Ovary (tissue), 9 donors: ENCODE measurements around the gene MMD. TPM values are rescaled to one million over a fixed set of nuclear protein-coding genes. Genes with fewer than 3 reads are reported as not detected.
"Not testable (repeated sequence)": the region's sequence is repeated elsewhere in the genome, so short reads cannot be mapped to it uniquely, and the experiment has no call there.

ENCODE experiments used
- DNase-seq, 5 donors: peaks; one replicate each; pipeline ENCODE4 v3.0.0-alpha.2; 2019 to 2020
- H3K27ac ChIP-seq, 2 donors: fragments of 200-600 bp; one replicate each; pipeline versions ENCODE4 v1.5.1 to v1.8.0; 2019 to 2022
- H3K27me3 ChIP-seq: fragments of 200-600 bp; one replicate; pipeline ENCODE4 v1.8.0; 2022
- H3K36me3 ChIP-seq: fragments of 200-600 bp; sonication (generic); one replicate; pipeline ENCODE4 v1.5.1; 2019
- H3K4me1 ChIP-seq: one replicate; pipeline ENCODE4 v1.8.1; 2013; ENCODE audit warnings: mild to moderate bottlenecking, moderate library complexity; ENCODE audit not compliant: insufficient read depth
- H3K4me3 ChIP-seq: fragments of 200-600 bp; sonication (generic); one replicate; pipeline ENCODE4 v1.5.1; 2017
- H3K9me3 ChIP-seq, 2 donors: fragments of 200-600 bp in 1 of 2; sonication (generic) in 1 of 2; one replicate each; pipeline versions ENCODE4 v1.5.1 to v1.8.1; 2013 to 2019; ENCODE audit warnings: mild to moderate bottlenecking in 1 of 2, moderate library complexity in 1 of 2
- CTCF ChIP-seq, 3 donors: fragments of 450-650 bp in 2 of 3; fragments of 200-600 bp in 1 of 3; IDR thresholded peaks; one replicate each; pipeline versions ENCODE4 v1.5.1 to v1.8.0; 2016 to 2022; ENCODE audit warnings: antibody characterized with exemption in 3 of 3, mild to moderate bottlenecking in 1 of 3
- EP300 ChIP-seq: sonication (generic); formaldehyde crosslinking; IDR thresholded peaks from one replicate; pipeline ENCODE4 v1.6.1; 2017; ENCODE audit warnings: antibody characterized with exemption
- POLR2A ChIP-seq: fragments of 450-650 bp; IDR thresholded peaks from one replicate; pipeline ENCODE4 v1.6.1; 2017; ENCODE audit warnings: antibody characterized with exemption, mild to moderate bottlenecking, moderate library complexity
- WGBS, 3 donors: extraction: QIAGEN DNeasy Blood & Tissue Kit in 1 of 3; methylation state at CpG; one replicate each; pipeline versions ENCODE4 v1.1.5 to v1.1.7; 2013 to 2017; 5-methylcytosine and 5-hydroxymethylcytosine counted together
- intact Hi-C, 4 donors: fragments of 100-400 bp; cut with DNase I; formaldehyde crosslinking; loops; one replicate each; pipeline versions ENCODE4 v1.11.0 to v1.15.1; 2022 to 2023
- polyA plus RNA-seq, 2 donors: library from polyadenylated mRNA; stranded (reverse); fragments of 200-250 nt in 1 of 2; fragments of 350-450 nt in 1 of 2; fragmentation: Illumina TruSeq in 1 of 2; extraction: RNeasy Lipid Tissue Mini Kit (QIAGEN cat#74804) in 1 of 2; gene quantifications; one replicate each; pipeline ENCODE4 v1.2.3, GENCODE V29; 2013 to 2014
- total RNA-seq, 7 donors: library from RNA; depleted of rRNA in 2 of 7; stranded (reverse); fragments of >200 nt in 2 of 7; fragmentation: NEBNext Ultra II Directional in 3 of 7; extraction: Animal tissue kit (Norgen Biotek cat#: 25700) in 3 of 7; gene quantifications; one replicate each; pipeline versions ENCODE4 v1.1.0 to v1.2.4, GENCODE V29; 2016 to 2023
- donor health status: DM: no; HTN: no; CAD: no; lungs with moderate emphysema.
- donor health status: DM: no; HTN: no; CAD: no.
- donor health status: Bipolar disorder and iron deficiency.
- donor health status: DM: yes; HTN: yes; CAD: no.
- donor health status: DM: no; HTN: no; CAD: no.
- donor health status: DM: yes; HTN: yes; CAD: no.

The MMD gene
- total and polyA plus RNA-seq, 9 donors = 5.0 to 11.0 (median 6.7) TPM

GRCh38 chr17:55450232-55450825 lies 28.7 kb upstream of the MMD start:
- Histone ChIP-seq H3K4me3 (no peak overlapping the region), H3K9me3 (no peaks in the 10 kb centered on the region), H3K4me1 (no peaks in the 10 kb centered on the region), H3K27ac (no peak overlapping the region), H3K36me3 (no peaks in the 10 kb centered on the region), H3K27me3 (no peaks in the 10 kb centered on the region)
- DNase-seq = no peak
- TF ChIP-seq EP300 = no peak
- TF ChIP-seq POLR2A = no peak
- no peak for TF ChIP-seq CTCF (IDR thresholded peaks at IDR 0.05)
- intact Hi-C loops = no loop called here
- WGBS, 3 donors = 78 to 81% (median 79%) methylated on average over 7 of the region's 7 CpGs

DNA sequence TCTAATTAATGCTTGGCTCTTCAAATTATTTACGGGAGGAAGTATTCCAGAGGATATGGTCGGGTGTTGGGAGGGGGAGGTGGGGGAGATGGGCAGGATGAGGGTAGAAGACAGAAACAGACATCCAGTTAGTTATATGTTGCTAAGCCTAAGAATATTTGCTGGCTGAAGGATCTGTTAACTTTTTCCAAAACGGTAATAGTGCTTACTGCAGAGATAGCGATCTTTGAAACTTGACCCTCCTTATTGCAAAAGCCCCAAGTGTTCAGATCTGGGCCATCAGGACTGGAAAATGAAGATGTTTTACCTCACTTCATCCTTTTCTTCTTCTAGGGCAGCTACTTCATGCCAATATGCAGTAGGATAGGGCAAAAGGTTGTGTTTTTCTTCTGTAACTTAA lies 27.0 kb upstream of the MMD start:
- Histone ChIP-seq H3K27me3 (no peaks in the 10 kb centered on the region), H3K36me3 (no peaks in the 10 kb centered on the region), H3K27ac (no peak overlapping the region), H3K4me1 (no peaks in the 10 kb centered on the region), H3K4me3 (no peak overlapping the region), H3K9me3 (no peaks in the 10 kb centered on the region)
- TF ChIP-seq CTCF (IDR thresholded peaks at IDR 0.05) (no peak), POLR2A (no peak), EP300 (no peak)
- intact Hi-C loops = no loop called here
- no peak for DNase-seq
- 46 to 55% (median 53%) methylated on average over 4 of the region's 4 CpGs for WGBS, 3 donors

DNA sequence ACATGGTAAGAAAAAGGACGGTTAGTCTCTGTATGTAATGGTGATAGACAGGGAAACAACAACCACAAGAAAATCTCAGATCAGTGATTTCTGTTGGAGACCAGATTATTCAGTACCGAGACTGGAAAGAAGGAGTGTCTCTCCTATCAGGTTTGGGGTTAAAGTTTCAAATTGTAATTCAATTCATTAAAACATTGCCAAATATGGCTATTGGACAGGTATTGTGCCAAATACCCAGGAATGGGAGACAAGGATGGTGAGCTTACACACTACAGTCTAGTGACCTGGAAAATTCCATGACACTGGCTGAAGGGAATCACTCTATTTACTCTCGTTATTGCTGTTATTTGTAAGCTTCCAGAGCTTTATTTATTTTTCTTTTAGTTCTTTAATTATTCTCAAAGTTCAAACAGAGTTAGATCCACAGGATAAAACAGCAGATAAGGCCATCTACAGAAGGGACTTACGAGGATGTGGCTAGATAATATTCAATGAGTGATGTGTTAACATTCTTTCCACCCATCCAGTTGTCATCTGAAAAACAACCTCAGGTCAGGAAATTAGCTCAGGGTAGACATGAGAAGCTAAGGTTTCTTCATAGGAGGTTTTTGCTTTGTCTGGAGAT lies 25.1 kb upstream of the MMD start:
- intact Hi-C loops = no loop called here
- TF ChIP-seq POLR2A (no peak), CTCF (IDR thresholded peaks at IDR 0.05) (no peak), EP300 (no peak)
- no peak overlapping the region for H3K4me3 ChIP-seq
- H3K36me3 ChIP-seq = no peaks in the 10 kb centered on the region
- WGBS, 3 donors = 60 to 70% (median 63%) methylated on average over 4 of the region's 4 CpGs
- H3K9me3 ChIP-seq = no peaks in the 10 kb centered on the region
- no peak overlapping the region for H3K27ac ChIP-seq
- DNase-seq = no peak
- H3K4me1 ChIP-seq = no peaks in the 10 kb centered on the region
- no peaks in the 10 kb centered on the region for H3K27me3 ChIP-seq

- not testable (repeated sequence) for H3K36me3 ChIP-seq
Measured at GRCh38 chr17:55446004-55446403, 24.4 kb upstream of the MMD start.

More at GRCh38 chr17:55446004-55446403, 24.4 kb upstream of the MMD start:
- H3K4me3 ChIP-seq, intact Hi-C loops, H3K9me3 ChIP-seq, H3K27me3 ChIP-seq, H3K4me1 ChIP-seq, DNase-seq, H3K27ac ChIP-seq: not testable (repeated sequence)
- 96 to 98% (median 96%) methylated on average over 4 of the region's 4 CpGs for WGBS, 3 donors
